Calu3 (cell line): Measurements from ENCODE around the gene CAV1. TPM values are rescaled to one million over a fixed set of nuclear protein-coding genes. Genes with fewer than 3 reads are reported as not detected.

Experiments
- BruUV-seq: library from RNA; stranded (reverse); fragments of 400-500 nt; replicated peaks from 2 replicates; lab custom pipeline; 2021; lab: Mats Ljungman, UMichigan
- CTCF ChIA-PET: fragments of 300-600 bp; sonication (Branson Sonifier 250); formaldehyde crosslinking; loops from one replicate; lab custom pipeline; 2022; ENCODE audit warnings: antibody characterized with exemption; lab: Charles Lee
- DNase-seq: peaks from one replicate; pipeline ENCODE4 v3.0.0; 2022
- H3K27ac Mint-ChIP-seq: one replicate; pipeline ENCODE4 v1.8.0; 2022; ENCODE audit warnings: mixed read lengths; ENCODE audit not compliant: unreplicated experiment
- H3K27me3 Mint-ChIP-seq: one replicate; pipeline ENCODE4 v1.8.0; 2022; ENCODE audit warnings: mixed read lengths; ENCODE audit not compliant: unreplicated experiment
- H3K36me3 Mint-ChIP-seq: one replicate; pipeline ENCODE4 v1.8.0; 2022; ENCODE audit warnings: mild to moderate bottlenecking, moderate library complexity, mixed read lengths; ENCODE audit not compliant: insufficient read depth, unreplicated experiment
- H3K4me1 Mint-ChIP-seq: one replicate; pipeline ENCODE4 v1.8.0; 2022; ENCODE audit warnings: mild to moderate bottlenecking, low read depth, mixed read lengths; ENCODE audit not compliant: unreplicated experiment
- H3K4me3 Mint-ChIP-seq: one replicate; pipeline ENCODE4 v1.8.0; 2022; ENCODE audit warnings: mild to moderate bottlenecking, low read depth, moderate library complexity, mixed read lengths; ENCODE audit not compliant: unreplicated experiment
- H3K9me3 Mint-ChIP-seq: one replicate; pipeline ENCODE4 v1.8.0; 2022; ENCODE audit warnings: low read depth, mixed read lengths; ENCODE audit not compliant: unreplicated experiment
- CTCF ChIP-seq: fragments of 200-600 bp; IDR thresholded peaks from one replicate; pipeline ENCODE4 v1.8.0; 2022; ENCODE audit warnings: antibody characterized with exemption; ENCODE audit not compliant: unreplicated experiment
- intact Hi-C: fragments of 100-400 bp; cut with micrococcal nuclease; formaldehyde crosslinking; loops from one replicate; pipeline ENCODE4 v1.10.0; 2022; ENCODE audit not compliant: unreplicated experiment
- total RNA-seq: library from RNA; stranded (reverse); gene quantifications from 2 replicates; pipeline ENCODE4 v1.2.3, GENCODE V29; 2022

CAV1 gene
- total RNA-seq, 1 experiment from 2014 or later, result 15.9 TPM

GRCh38 chr7:116588641-116589594 lies 64.1 kb downstream of the CAV1 start:
- H3K4me1 Mint-ChIP-seq, result peaks cover 37% of the 10 kb centered on the region
- no peaks in the 10 kb centered on the region for H3K27me3 Mint-ChIP-seq
- H3K27ac Mint-ChIP-seq, result no peak overlapping the region
- H3K4me3 Mint-ChIP-seq, result no peak overlapping the region
- BruUV-seq, result no TSS peak
- CTCF ChIA-PET, result interaction anchor here (0.6 to 1.7 kb wide), 12 partner anchors 11 to 409 kb away, joined by 3 to 21 read pairs (median 6); partner anchors contain the start of genes CAV1 and MET
- H3K9me3 Mint-ChIP-seq, result no peaks in the 10 kb centered on the region
- no peaks in the 10 kb centered on the region for H3K36me3 Mint-ChIP-seq
- intact Hi-C loops, result loop anchor here (1.0 to 5.0 kb wide), 5 partner anchors 63 to 416 kb away; no protein-coding TSS in a partner anchor
- no peak for DNase-seq
- TF ChIP-seq CTCF, result peak; percentile 47

- Mint-ChIP-seq H3K36me3 (no peaks in the 10 kb centered on the region), H3K27me3 (no peaks in the 10 kb centered on the region), H3K27ac (peak overlapping the region; percentile 23), H3K4me1 (peaks cover 37% of the 10 kb centered on the region), H3K4me3 (peak overlapping the region; percentile 43), H3K9me3 (no peaks in the 10 kb centered on the region)
- peak; percentile 40 for TF ChIP-seq CTCF
- intact Hi-C loops, result loop anchor here (1.0 to 10.0 kb wide), 3 partner anchors 81 to 533 kb away; partner anchors contain the start of gene MET
- DNase-seq, result no peak
- no TSS peak for BruUV-seq
- CTCF ChIA-PET, result interaction anchor here (0.6 to 2.8 kb wide), 11 partner anchors 37 to 411 kb away, joined by 3 to 13 read pairs (median 5); no protein-coding TSS in a partner anchor
These were observed 66.6 kb downstream of the CAV1 start for GRCh38 chr7:116591202-116592040.

GRCh38 chr7:116592041-116592355 lies 67.2 kb downstream of the CAV1 start:
- Mint-ChIP-seq H3K36me3 (no peaks in the 10 kb centered on the region), H3K27ac (peak overlapping the region; percentile 45), H3K9me3 (no peaks in the 10 kb centered on the region), H3K4me3 (peak overlapping the region; percentile 43), H3K4me1 (peaks cover 37% of the 10 kb centered on the region), H3K27me3 (no peaks in the 10 kb centered on the region)
- no peak for DNase-seq
- CTCF ChIA-PET, result interaction anchor here (0.6 to 2.8 kb wide), 9 partner anchors 37 to 412 kb away, joined by 3 to 13 read pairs (median 6); no protein-coding TSS in a partner anchor
- intact Hi-C loops, result loop anchor here (5.0 to 10.0 kb wide), 2 partner anchors 80 to 533 kb away; partner anchors contain the start of gene MET
- BruUV-seq, result no TSS peak
- TF ChIP-seq CTCF, result peak; percentile 9

GRCh38 chr7:116592445-116592844 lies 67.6 kb downstream of the CAV1 start:
- CTCF ChIA-PET, result interaction anchor here (0.6 to 2.8 kb wide), 8 partner anchors 39 to 412 kb away, joined by 3 to 13 read pairs (median 6); no protein-coding TSS in a partner anchor
- Mint-ChIP-seq H3K27me3 (no peaks in the 10 kb centered on the region), H3K4me1 (peaks cover 37% of the 10 kb centered on the region), H3K36me3 (no peaks in the 10 kb centered on the region), H3K9me3 (no peaks in the 10 kb centered on the region), H3K27ac (peak overlapping the region; percentile 45), H3K4me3 (peak overlapping the region; percentile 25)
- BruUV-seq, result no TSS peak
- no peak for TF ChIP-seq CTCF
- intact Hi-C loops, result loop anchor here (5.0 to 10.0 kb wide), 2 partner anchors 80 to 532 kb away; partner anchors contain the start of gene MET
- peak; percentile 12 for DNase-seq
